HG02852 (cell line): ENCODE measurements around the gene DPH7.
"Not testable (repeated sequence)": the region's sequence is repeated elsewhere in the genome, so short reads cannot be mapped to it uniquely, and the experiment has no call there.

Source experiments
- ATAC-seq: cut with Tn5 transposase; IDR thresholded peaks from one replicate; pipeline ENCODE4 v1.9.1; 2021; ENCODE audit warnings: mild to moderate bottlenecking, moderate library complexity; ENCODE audit not compliant: unreplicated experiment

DPH7 gene

GRCh38 chr9:137521405-137521985 is 57.2 kb downstream of the DPH7 start:
- no peak for ATAC-seq

- ATAC-seq = no peak
Observed at GRCh38 chr9:137520614-137521404, 57.9 kb downstream of the DPH7 start.

GRCh38 chr9:137519553-137519952 is 59.2 kb downstream of the DPH7 start:
- ATAC-seq = no peak

GRCh38 chr9:137518661-137519459 is 59.9 kb downstream of the DPH7 start:
- not testable (repeated sequence) for ATAC-seq

- no peak for ATAC-seq
Observed at GRCh38 chr9:137516144-137516917, 62.4 kb downstream of the DPH7 start.

- ATAC-seq = no peak
Observed at GRCh38 chr9:137515338-137515724, 63.4 kb downstream of the DPH7 start.

- no peak for ATAC-seq
Observed at GRCh38 chr9:137514691-137515337, 63.9 kb downstream of the DPH7 start.

GRCh38 chr9:137513801-137514570 is 64.7 kb downstream of the DPH7 start:
- not testable (repeated sequence) for ATAC-seq

- not testable (repeated sequence) for ATAC-seq
Observed at GRCh38 chr9:137513136-137513535, 65.6 kb downstream of the DPH7 start.

GRCh38 chr9:137511758-137512463 is 66.8 kb downstream of the DPH7 start:
- ATAC-seq = no peak

- ATAC-seq = not testable (repeated sequence)
Observed at GRCh38 chr9:137511126-137511525, 67.6 kb downstream of the DPH7 start.

GRCh38 chr9:137509198-137509597 is 69.5 kb downstream of the DPH7 start:
- no peak for ATAC-seq

GRCh38 chr9:137506702-137507171 is 72.0 kb downstream of the DPH7 start:
- ATAC-seq = no peak

- ATAC-seq = no peak
Observed at GRCh38 chr9:137506274-137506673, 72.5 kb downstream of the DPH7 start.

GRCh38 chr9:137505421-137506140 is 73.1 kb downstream of the DPH7 start:
- ATAC-seq = no peak
